GM19438 (cell line): ENCODE measurements around the gene ZFAND6.
"Not testable (repeated sequence)": the region's sequence is repeated elsewhere in the genome, so short reads cannot be mapped to it uniquely, and the experiment has no call there.

Experiments used
- ATAC-seq: cut with Tn5 transposase; IDR thresholded peaks from one replicate; pipeline ENCODE4 v1.9.1; 2021; ENCODE audit warnings: low read depth; ENCODE audit not compliant: unreplicated experiment

Gene ZFAND6

GRCh38 chr15:80136854-80137253 lies 77.4 kb downstream of the ZFAND6 start:
- ATAC-seq = no peak

GRCh38 chr15:80138961-80139360 lies 79.5 kb downstream of the ZFAND6 start:
- no peak for ATAC-seq

- ATAC-seq = no peak
Measured at GRCh38 chr15:80140909-80141308, 81.4 kb downstream of the ZFAND6 start.

DNA sequence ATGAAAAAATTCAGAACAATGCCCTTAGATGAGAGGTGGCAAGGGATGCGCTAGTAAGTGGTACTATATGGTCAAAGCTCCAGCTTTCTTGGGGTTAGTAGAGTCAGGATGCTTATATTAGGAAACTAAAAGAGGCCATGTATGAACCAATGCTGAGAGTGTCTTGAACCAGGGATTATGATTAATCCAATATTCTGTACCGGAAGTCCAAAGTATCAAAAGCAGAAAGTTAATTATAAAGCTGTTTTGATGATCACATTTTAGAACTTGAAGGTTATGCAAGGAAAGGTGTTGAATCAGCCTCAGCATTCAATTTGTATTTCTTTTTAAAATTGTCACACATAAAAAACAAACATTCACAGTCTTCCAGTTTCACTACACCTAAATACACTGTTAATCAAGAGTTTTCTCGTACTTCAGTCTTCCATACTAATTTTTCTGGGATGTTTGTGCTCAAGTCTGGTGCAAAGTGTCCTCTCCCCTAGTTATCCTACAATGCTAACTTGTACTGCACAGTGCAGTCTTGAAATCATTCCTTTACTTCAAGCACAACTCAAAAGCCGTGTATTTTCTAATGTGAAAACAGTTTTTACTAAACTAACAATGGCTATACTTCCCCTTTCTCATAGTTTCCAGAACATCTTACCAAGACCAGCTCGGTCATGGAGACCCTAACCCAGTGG lies 82.6 kb downstream of the ZFAND6 start:
- ATAC-seq = no peak

DNA sequence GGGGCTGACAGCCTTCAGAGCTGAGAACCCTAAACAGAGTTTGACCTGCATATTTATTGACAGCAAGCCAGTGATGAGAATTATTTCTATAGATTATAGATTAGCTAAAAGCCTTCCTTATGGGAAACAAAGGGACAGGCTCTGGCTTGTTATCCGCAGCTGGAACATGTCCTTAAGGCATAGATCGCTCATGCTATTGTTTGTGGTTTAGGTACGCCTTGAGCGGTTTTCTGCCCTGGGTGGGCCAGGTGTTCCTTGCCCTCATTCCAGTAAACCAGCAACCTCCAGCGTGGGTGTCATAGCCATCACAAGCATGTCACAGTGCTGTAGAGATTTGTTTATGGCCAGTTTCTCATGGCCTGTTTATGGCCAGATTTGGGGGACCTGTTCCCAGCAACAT lies 83.2 kb downstream of the ZFAND6 start:
- ATAC-seq = no peak

DNA sequence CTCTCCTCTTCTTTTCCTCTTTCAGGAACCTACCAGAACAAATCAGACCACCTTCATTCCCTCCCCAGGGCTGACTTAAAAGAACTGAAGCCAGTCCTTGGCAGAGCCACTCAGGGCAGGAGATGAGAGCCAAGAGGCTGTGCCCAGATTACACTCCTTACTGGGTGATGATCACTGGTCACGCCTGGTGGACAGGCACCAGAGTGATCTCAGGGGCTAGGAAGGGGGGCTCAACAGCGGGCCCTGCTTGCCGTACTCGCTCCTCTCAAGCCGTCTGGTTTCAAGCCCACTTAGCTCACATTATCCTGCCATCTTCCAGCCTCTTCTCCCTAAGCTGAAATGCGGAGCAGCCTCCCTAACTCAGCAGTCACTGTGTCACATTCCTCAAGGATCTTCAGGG lies 91.7 kb downstream of the ZFAND6 start:
- no peak for ATAC-seq

DNA sequence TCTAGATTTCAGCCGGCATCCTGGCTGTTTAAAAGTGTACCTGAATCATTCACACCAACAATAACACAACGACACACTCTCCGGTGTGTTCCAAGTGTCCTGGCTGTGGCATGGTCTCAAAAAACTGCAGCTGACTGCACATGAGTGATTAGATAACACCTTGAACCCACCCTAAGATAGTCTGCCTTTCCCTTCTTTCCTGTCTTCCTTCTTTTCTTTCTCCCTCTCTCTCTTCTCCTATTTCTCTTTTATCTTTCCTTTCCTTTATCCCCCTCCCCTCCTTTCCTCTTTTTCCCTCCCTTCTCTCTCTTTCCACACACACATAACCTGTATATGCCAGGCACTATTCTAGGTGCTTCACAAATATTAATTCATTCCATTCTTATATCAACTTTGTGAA lies 92.1 kb downstream of the ZFAND6 start:
- ATAC-seq = no peak

DNA sequence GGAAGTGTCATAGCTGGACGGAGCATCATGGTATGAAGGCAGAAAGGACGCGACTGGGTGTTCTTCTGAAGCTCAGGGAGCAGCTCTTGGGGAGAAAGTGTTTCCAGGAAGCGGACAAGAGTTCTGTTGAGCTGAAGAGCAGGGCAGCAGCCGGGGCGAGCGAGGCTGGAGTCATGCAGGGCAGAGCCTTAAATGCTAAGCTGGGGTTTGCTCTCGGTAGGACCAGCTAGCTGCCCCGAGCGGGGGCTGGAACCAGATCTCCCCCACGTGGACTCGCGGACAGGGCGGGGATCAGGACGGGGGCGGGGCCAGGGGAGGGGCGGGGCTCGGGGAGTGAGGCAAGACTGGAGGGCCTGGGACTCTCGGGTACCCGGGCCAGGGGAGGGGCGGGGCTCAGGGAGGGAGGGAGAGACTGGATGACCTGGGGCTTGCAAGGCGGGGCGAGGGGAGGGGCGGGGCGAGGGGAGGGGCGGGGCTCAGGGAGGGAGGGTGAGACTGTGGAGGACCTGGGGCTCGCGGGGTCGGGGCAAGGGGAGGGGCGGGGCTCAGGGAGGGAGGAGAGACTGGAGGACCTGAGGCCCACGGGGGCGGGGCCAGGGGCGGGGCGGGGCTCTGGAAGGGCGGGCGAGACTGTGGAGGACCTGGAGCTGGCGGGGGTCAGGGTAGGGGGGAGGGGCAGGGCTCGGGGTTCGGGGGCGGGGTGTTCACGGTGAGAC lies 92.9 kb downstream of the ZFAND6 start:
- peak; percentile 46 for ATAC-seq

GRCh38 chr15:80152896-80153876 lies 93.7 kb downstream of the ZFAND6 start, which contains the start of gene FAH:
Gene FAH (plus strand): TSS chr15:80152999. CDS start chr15:80153055, 56 bp downstream.
- peak; percentile 60 for ATAC-seq

DNA sequence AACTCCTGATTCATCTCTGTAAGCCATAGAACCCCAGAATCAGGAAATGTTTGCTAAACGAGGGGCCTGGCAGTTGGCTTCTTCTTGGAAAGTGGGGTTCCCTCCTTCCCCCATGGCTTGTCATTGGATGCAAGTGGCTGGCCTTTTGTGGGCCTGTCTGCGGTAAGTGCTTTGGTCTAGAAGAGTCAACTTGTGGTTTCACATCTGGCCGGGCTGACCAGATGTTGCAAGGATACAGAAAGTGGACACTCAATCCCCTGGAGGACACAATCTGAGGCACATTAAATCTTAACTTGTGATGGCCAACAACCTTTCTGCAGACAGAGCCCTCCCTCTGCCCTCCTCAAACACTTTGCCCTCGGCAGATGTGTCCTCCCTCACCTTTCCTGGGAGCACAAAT lies 94.4 kb downstream of the ZFAND6 start:
- ATAC-seq = no peak

- ATAC-seq = no peak
Measured at GRCh38 chr15:80154336-80154735, 94.9 kb downstream of the ZFAND6 start.

GRCh38 chr15:80155001-80155377 lies 95.5 kb downstream of the ZFAND6 start:
- no peak for ATAC-seq

GRCh38 chr15:80155378-80156175 lies 96.1 kb downstream of the ZFAND6 start:
- not testable (repeated sequence) for ATAC-seq

GRCh38 chr15:80156176-80156720 lies 96.8 kb downstream of the ZFAND6 start:
- no peak for ATAC-seq

GRCh38 chr15:80157215-80157614 lies 97.7 kb downstream of the ZFAND6 start:
- ATAC-seq = no peak

DNA sequence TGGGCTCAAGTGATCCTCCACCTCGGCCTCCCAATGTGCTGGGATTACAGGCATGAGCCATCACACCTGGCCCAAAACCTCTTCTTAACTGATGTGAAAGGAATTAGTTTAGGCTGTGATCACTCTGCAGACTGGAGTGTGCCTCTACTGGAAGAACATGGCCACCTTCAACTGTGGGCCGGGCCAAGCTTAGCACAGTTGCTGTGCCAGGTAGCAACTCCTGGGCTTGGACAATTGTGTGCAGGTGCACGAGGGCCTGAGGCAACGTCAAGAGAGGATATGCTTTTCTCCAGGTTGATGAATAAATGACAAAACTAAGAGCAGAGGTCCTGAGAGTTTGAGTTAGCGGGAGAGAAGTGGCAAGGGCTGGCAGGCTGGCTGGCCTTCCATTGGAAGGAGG lies 99.8 kb downstream of the ZFAND6 start:
- ATAC-seq = no peak

- ATAC-seq = no peak
Measured at GRCh38 chr15:80159811-80160569, 100.5 kb downstream of the ZFAND6 start.

- peak; percentile 81 for ATAC-seq
Measured at GRCh38 chr15:80160570-80161156, 101.2 kb downstream of the ZFAND6 start.

DNA sequence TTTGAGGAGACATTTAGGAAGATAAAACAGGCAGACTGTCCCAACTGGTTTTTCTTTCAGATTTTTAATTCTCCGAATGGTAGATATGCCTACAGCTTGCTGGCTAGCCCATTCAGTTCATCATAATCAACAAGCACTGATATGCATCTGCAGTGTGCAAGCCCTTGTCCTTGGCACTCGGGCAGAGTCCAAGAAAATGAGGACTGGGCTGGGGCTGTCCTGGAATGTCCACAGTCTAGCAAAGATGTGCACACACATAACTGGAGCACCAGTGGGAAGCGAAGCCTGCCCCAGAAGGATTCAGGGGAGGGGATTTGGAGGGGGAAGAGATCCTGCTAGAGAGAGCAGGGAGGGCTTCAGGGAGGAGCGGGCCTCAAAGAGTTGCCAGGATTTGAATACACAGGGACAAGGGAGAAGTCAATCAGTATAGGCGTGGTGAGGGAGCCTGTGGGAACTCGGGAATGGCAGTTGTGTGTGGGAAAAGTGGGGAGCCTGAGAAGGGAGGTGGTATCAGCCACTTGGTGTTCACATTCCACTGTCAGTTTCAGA lies 102.1 kb downstream of the ZFAND6 start:
- ATAC-seq = no peak
